Measurements from ENCODE around the gene ADCY5. TPM values are rescaled to one million over a fixed set of nuclear protein-coding genes. Genes with fewer than 3 reads are reported as not detected.

ADCY5 gene
- total RNA-seq, 1 experiment from 2014 or later, result 0.49 TPM

GRCh38 chr3:123319760-123320159, 129.1 kb downstream of the ADCY5 start (continued):
- TF ChIP-seq REST (IDR thresholded peaks at IDR 0.05; ENCODE audit: low read depth), result no peak
- TF ChIP-seq SIN3A (IDR thresholded peaks at IDR 0.05; ENCODE audit: low read depth), result no peak
- TF ChIP-seq SP1 (IDR thresholded peaks at IDR 0.05; ENCODE audit: low read depth), result no peak
- no peak for TF ChIP-seq FOSL1 (IDR thresholded peaks at IDR 0.05; ENCODE audit: low read depth)
- no peak for TF ChIP-seq ZFX (IDR thresholded peaks at IDR 0.05)
- TF ChIP-seq EZH2phosphoT487 (IDR thresholded peaks at IDR 0.05; ENCODE audit: borderline replicate concordance), result no peak
- no peak for TF ChIP-seq ELF1 (IDR thresholded peaks at IDR 0.05; ENCODE audit: borderline replicate concordance, low read depth)
- no peak for TF ChIP-seq POLR2AphosphoS5 (IDR thresholded peaks at IDR 0.05; ENCODE audit: low read depth, low read length)

GRCh38 chr3:123318374-123318773, 130.5 kb downstream of the ADCY5 start:
- H3K4me2 ChIP-seq (ENCODE audit: low read length), result no peak overlapping the region
- no peak overlapping the region for H2AFZ ChIP-seq (ENCODE audit: low read depth, low read length, poor library complexity, severe bottlenecking)
- no peaks in the 10 kb centered on the region for H3K9me2 ChIP-seq (ENCODE audit: insufficient read depth)
- no peaks in the 10 kb centered on the region for H3K9me3 ChIP-seq (ENCODE audit: control insufficient read depth in 1 of 2, insufficient read depth in 1 of 2, low read depth in 1 of 2, low read length in 2 of 2)
- ChIA-PET RAD21 (ENCODE audit: low non-redundant PET in 1 of 2, low total read pairs in 2 of 2, uncharacterized antibody in 2 of 2, unreplicated experiment in 2 of 2) (no interaction called here), POLR2A (no interaction called here), CTCF (no interaction called here)
- no peaks in the 10 kb centered on the region for H4K20me1 ChIP-seq (ENCODE audit: insufficient read depth)
- H3K9ac ChIP-seq (ENCODE audit: low read length), result no peak overlapping the region
- no peak for DNase-seq (ENCODE audit: low read depth, low spot score)
- TF ChIP-seq YY1 (IDR thresholded peaks at IDR 0.05; ENCODE audit: extremely low read depth, insufficient replicate concordance, low read depth, low read length) (no peak), POLR2A (IDR thresholded peaks at IDR 0.05; ENCODE audit: borderline replicate concordance, extremely low read depth, insufficient read depth, insufficient read length) (no peak), EZH2phosphoT487 (IDR thresholded peaks at IDR 0.05; ENCODE audit: borderline replicate concordance) (no peak), TCF7L2 (IDR thresholded peaks at IDR 0.05; ENCODE audit: borderline replicate concordance, extremely low read depth, insufficient read depth, insufficient read length) (no peak), CTCF (IDR thresholded peaks at IDR 0.05 in 2 of 3, conservative IDR thresholded peaks at IDR 0.05 in 1 of 3; ENCODE audit: borderline replicate concordance in 1 of 3, insufficient read depth in 1 of 3, low read depth in 2 of 3, low read length in 2 of 3) (no peak), SIN3A (IDR thresholded peaks at IDR 0.05; ENCODE audit: low read depth) (no peak), RAD21 (IDR thresholded peaks at IDR 0.05; ENCODE audit: low read depth) (no peak), FOSL1 (IDR thresholded peaks at IDR 0.05; ENCODE audit: low read depth) (no peak), SRF (IDR thresholded peaks at IDR 0.05; ENCODE audit: low read depth) (no peak), SP1 (IDR thresholded peaks at IDR 0.05; ENCODE audit: low read depth) (no peak), ATF3 (IDR thresholded peaks at IDR 0.05) (no peak)
- no peak overlapping the region for H3K4me3 ChIP-seq (replicated peaks in 1 of 2; ENCODE audit: low read depth in 1 of 2, low read length in 2 of 2)
- no peak for ATAC-seq
- intact Hi-C loops (cut with micrococcal nuclease), result no loop called here
- BruUV-seq (replicated peaks), result no TSS peak
- H3K79me2 ChIP-seq (ENCODE audit: insufficient read depth, low read length), result no peaks in the 10 kb centered on the region
- H3K27me3 ChIP-seq (ENCODE audit: insufficient read depth, low read length), result peaks cover 26% of the 10 kb centered on the region
- no peaks in the 10 kb centered on the region for H3K4me1 ChIP-seq (ENCODE audit: control insufficient read depth in 1 of 2, insufficient read depth in 2 of 2, low read length in 2 of 2)
- no peak overlapping the region for H3K27ac ChIP-seq (ENCODE audit: low read depth, low read length)
- H3K36me3 ChIP-seq (ENCODE audit: control insufficient read depth in 1 of 2, insufficient read depth in 2 of 2, low read length in 2 of 2), result no peaks in the 10 kb centered on the region
